Measurements from ENCODE around the gene ZC2HC1C. TPM values are rescaled to one million over a fixed set of nuclear protein-coding genes. Genes with fewer than 3 reads are reported as not detected.
A peak's percentile ranks its signal among the peaks of the same experiment; 100 is the strongest.
"Not testable (repeated sequence)": the region's sequence is repeated elsewhere in the genome, so short reads cannot be mapped to it uniquely, and the experiment has no call there.

Gene ZC2HC1C
- total RNA-seq, 2 experiments from 2014 or later = 0.64 to 0.86 TPM

DNA sequence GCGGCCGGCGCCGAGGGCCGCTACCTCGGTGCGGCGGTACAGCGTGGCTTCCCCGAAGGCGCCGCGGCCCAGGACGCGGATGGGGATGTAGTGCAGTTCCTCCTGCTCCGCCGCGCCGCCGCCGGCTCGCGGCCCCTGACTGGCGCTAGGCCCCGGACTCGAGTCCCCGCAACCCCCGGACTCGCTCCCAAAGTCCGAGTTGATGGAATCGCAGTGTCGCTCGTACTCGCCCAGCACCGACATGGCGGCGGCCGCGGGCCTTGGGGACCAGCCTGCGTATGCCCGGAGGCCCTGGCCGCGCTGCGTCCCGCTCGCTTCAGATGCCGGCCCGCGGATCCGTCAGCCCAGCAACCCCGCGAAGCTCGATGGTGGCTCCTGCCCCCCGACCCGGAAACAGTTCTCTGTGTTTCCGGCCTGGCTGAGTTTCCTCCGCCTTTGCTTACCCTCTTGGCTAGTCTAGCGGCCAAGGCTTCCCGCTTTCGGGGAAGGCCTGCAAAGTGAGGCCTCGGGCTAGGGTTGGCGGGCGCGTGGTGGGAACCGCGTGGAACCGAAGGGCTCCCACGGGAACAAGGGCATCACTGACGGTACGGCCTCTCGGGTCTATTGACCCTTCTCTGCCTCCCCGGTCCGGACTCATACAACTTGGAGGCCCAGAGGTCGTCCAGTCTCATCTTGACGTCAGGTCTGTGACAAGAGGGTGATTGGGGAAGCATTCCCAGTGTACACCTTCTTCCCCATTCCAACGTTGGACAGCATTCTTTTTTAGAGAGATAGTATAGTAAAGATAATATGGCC, 57.4 kb downstream of the ZC2HC1C start, which contains the start of gene NEK9:
Gene NEK9, minus strand, starts transcription at position 370 of the 795 bp plus-strand sequence. Its CDS starts 127 bp downstream, at position 243.
- Mint-ChIP-seq H3K27ac (peak within 1 kb of the TSS; percentile 97), H3K4me1 (ENCODE audit: low read depth) (peaks cover 40% of the 10 kb centered on the region), H3K9me3 (no peaks in the 10 kb centered on the region), H3K27me3 (ENCODE audit: low read depth) (no peaks in the 10 kb centered on the region), H3K4me3 (peak within 1 kb of the TSS; percentile 96), H3K36me3 (ENCODE audit: low read depth) (peaks cover 12% of the 10 kb centered on the region)
- DNase-seq = peak; percentile 92
- intact Hi-C loops (cut with micrococcal nuclease) = loop anchor here (1.0 to 2.0 kb wide), 7 partner anchors 16 to 533 kb away; partner anchors contain the start of genes DLST, EIF2B2, ERG28 and MLH3
- CTCF ChIA-PET = interaction anchor here (0.6 to 4.0 kb wide), 3 partner anchors 13 to 222 kb away, joined by 3 to 24 read pairs (median 7); no protein-coding TSS in a partner anchor

DNA sequence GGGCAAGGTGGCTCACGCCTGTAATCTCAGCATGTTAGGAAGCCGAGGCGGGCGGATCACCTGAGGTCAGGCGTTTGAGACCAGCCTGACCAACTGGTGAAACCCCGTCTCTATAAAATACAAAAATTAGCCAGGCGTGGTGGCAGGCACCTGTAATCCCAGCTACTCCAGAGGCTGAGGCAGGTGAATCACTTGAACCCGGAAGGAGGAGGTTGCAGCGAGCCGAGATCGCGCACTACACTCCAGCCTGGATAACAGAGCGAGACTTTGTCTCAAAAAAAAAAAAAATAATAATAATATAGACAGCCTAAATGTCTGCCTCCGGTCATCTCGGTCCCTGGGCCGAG, 58.0 kb downstream of the ZC2HC1C start:
- Mint-ChIP-seq H3K4me1 (ENCODE audit: low read depth) (peaks cover 37% of the 10 kb centered on the region), H3K27ac (peak overlapping the region; percentile 97), H3K36me3 (ENCODE audit: low read depth) (peaks cover 13% of the 10 kb centered on the region), H3K4me3 (peak overlapping the region; percentile 96)
- intact Hi-C loops (cut with micrococcal nuclease) = loop anchor here (1.0 to 2.0 kb wide), 6 partner anchors 15 to 533 kb away; partner anchors contain the start of genes DLST, EIF2B2, ERG28 and MLH3
- H3K9me3 Mint-ChIP-seq; H3K27me3 Mint-ChIP-seq (ENCODE audit: low read depth): not testable (repeated sequence)
- CTCF ChIA-PET = interaction anchor here (4.0 to 5.1 kb wide), 2 partner anchors 169 to 176 kb away, joined by 24 to 64 read pairs; no protein-coding TSS in a partner anchor
- peak; percentile 30 for DNase-seq

GRCh38 chr14:75127903-75128595, 58.6 kb downstream of the ZC2HC1C start:
- Mint-ChIP-seq H3K27ac (peak overlapping the region; percentile 80), H3K4me1 (ENCODE audit: low read depth) (peaks cover 40% of the 10 kb centered on the region), H3K36me3 (ENCODE audit: low read depth) (peaks cover 18% of the 10 kb centered on the region), H3K4me3 (peak overlapping the region; percentile 96), H3K27me3 (ENCODE audit: low read depth) (no peaks in the 10 kb centered on the region), H3K9me3 (no peaks in the 10 kb centered on the region)
- no peak for DNase-seq
- intact Hi-C loops (cut with micrococcal nuclease) = loop anchor here (1.0 to 2.0 kb wide), 6 partner anchors 15 to 532 kb away; partner anchors contain the start of genes DLST, EIF2B2, ERG28 and MLH3
- CTCF ChIA-PET = interaction anchor here (0.7 to 5.1 kb wide), 3 partner anchors 9 to 175 kb away, joined by 3 to 64 read pairs (median 3); no protein-coding TSS in a partner anchor

DNA sequence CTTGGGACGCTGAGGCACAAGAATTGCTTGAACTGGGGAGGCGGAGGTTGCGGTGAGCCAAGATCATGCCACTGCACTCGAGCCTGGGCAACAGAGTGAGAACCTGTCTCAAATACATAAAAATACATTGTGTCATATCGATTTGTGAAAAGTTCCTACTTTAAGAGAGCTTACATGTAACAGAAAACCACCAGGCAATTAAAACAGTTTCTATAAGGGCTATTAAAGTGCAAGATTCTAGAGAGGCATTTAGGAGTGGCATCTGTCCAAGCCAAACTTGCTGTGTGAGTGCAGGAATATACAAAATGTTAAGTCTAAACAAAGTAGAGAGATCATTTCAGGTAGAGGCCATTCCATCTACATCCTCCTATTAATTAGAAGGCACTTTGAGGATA, 59.2 kb downstream of the ZC2HC1C start:
- Mint-ChIP-seq H3K27me3 (ENCODE audit: low read depth) (no peaks in the 10 kb centered on the region), H3K9me3 (no peaks in the 10 kb centered on the region), H3K36me3 (ENCODE audit: low read depth) (peaks cover 21% of the 10 kb centered on the region), H3K4me1 (ENCODE audit: low read depth) (peaks cover 39% of the 10 kb centered on the region), H3K4me3 (no peak overlapping the region), H3K27ac (no peak overlapping the region)
- CTCF ChIA-PET = interaction anchor here (0.7 to 5.1 kb wide), 3 partner anchors 9 to 175 kb away, joined by 3 to 64 read pairs (median 3); no protein-coding TSS in a partner anchor
- DNase-seq = no peak
- intact Hi-C loops (cut with micrococcal nuclease) = no loop called here

Other genes with a start within 250 kb of the ZC2HC1C start
- gene PROX2, start 193.5 kb upstream of the ZC2HC1C start, total RNA-seq = under 1 TPM; 0.07 to 0.41 TPM
- 100 to 1,000 TPM; 126 to 132 TPM for gene DLST, start 187.7 kb upstream of the ZC2HC1C start, total RNA-seq
- 1 to 10 TPM; 4.5 to 6.8 TPM for gene RPS6KL1, start 146.4 kb upstream of the ZC2HC1C start, total RNA-seq
- under 1 TPM in 1 of 2 experiments, not detected in 1; 0.10 TPM for gene PGF, start 114.0 kb upstream of the ZC2HC1C start, total RNA-seq
- 10 to 100 TPM; 64.8 to 65.4 TPM for gene EIF2B2, start 66.7 kb upstream of the ZC2HC1C start, total RNA-seq
- 10 to 100 TPM; 17.3 to 18.5 TPM for gene MLH3, start 18.2 kb upstream of the ZC2HC1C start, total RNA-seq
- gene ACYP1, start 5.6 kb upstream of the ZC2HC1C start, total RNA-seq = 10 to 100 TPM; 46.3 to 50.5 TPM
- 10 to 100 TPM; 53.5 to 55.6 TPM for gene NEK9, start 57.4 kb downstream of the ZC2HC1C start, total RNA-seq
- gene TMED10, start 107.0 kb downstream of the ZC2HC1C start, total RNA-seq = 100 to 1,000 TPM; 151 to 156 TPM
- 10 to 100 TPM; 34.5 to 35.7 TPM for gene FOS, start 209.2 kb downstream of the ZC2HC1C start, total RNA-seq